Right lung (tissue), 5 donors: ENCODE data around the gene PRUNE2. TPM values are rescaled to one million over a fixed set of nuclear protein-coding genes. Genes with fewer than 3 reads are reported as not detected.
"Not testable (repeated sequence)": the region's sequence is repeated elsewhere in the genome, so short reads cannot be mapped to it uniquely, and the experiment has no call there.

Experiments
- DNase-seq, 2 donors: peaks; one replicate each; pipeline ENCODE4 v3.0.0-alpha.2; 2013
- polyA plus RNA-seq, 5 donors: library from polyadenylated mRNA; unstranded; fragments of 120-200 nt; gene quantifications; one replicate each; pipeline versions ENCODE4 v1.2.1 to v1.2.3, GENCODE V29; 2013; ENCODE audit warnings: inconsistent platforms in 1 of 5, low replicate concordance in 1 of 5; ENCODE audit not compliant: insufficient read length in 5 of 5, insufficient read depth in 1 of 5

PRUNE2 gene
- polyA plus RNA-seq, 5 donors = 2.5 to 4.4 (median 3.3) TPM

DNA sequence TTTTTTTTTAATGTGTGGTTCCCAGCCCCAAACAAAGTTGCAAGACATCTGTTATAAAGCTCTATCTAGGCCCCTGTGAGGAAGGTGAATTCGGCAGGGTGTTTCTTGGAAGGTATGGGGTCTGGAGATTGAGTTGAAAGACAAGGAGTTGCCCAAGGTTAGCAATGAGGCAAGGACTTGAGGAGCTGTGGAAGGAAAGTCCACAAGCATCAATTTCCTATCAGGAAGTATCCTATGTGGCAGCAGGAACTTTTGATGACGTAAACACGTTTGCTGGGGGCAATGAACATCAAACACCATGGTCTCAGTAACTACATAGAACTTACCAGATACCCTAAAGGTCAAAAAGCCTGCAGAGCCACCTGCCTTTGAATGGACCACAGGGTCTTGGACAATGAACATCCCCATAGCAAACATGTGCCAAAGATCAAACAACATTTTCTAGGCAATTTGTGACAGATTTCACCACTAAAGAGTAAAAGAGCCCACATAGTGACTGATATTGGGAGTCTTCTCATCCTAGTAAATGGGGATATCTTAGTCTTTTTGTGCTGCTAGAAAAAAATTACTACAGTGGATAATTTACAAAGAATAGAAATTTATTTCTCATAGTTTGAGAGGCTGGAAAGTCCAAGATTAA is 301.9 kb downstream of the PRUNE2 start:
- DNase-seq = no peak

DNA sequence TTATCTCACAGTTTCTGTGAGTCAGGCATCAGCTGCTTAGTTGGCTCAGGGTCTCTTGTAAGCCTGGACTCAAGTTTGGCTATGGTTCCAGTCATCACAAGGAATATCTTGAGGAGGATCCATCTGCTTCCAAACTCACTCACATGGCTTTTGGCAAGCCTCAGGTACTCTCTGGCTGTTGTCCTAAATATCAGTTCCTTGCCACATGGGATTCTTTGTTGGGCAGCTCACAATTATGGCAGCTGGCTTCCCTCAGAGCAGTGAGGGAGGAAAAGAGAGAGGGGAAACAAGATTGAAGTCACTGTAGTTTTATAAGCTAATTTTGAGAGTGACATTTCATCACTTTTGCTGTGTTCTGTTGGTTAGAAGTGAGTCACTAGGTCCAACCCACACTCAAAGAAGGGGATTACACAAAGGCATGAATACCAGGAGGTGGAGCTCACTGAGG is 302.4 kb downstream of the PRUNE2 start:
- DNase-seq = no peak

DNA sequence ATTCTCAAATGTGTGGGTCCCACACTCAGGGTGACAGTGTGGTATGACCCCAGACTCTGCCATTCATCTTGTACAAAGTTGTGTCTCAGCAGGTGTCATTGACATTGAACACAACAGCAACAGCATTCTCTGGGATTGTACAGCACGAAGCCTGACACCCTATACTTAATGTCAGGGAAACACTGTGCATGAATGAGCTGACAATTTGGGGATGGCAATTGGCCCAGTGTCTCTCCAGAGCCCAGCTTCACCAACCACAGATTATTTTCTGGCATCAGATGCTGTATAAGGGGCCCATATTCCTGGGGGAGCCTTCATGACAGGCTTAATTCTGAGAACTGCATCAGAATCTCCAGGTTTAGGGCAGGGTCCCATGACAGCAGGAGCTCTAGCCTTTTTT is 303.7 kb downstream of the PRUNE2 start:
- DNase-seq = no peak

DNA sequence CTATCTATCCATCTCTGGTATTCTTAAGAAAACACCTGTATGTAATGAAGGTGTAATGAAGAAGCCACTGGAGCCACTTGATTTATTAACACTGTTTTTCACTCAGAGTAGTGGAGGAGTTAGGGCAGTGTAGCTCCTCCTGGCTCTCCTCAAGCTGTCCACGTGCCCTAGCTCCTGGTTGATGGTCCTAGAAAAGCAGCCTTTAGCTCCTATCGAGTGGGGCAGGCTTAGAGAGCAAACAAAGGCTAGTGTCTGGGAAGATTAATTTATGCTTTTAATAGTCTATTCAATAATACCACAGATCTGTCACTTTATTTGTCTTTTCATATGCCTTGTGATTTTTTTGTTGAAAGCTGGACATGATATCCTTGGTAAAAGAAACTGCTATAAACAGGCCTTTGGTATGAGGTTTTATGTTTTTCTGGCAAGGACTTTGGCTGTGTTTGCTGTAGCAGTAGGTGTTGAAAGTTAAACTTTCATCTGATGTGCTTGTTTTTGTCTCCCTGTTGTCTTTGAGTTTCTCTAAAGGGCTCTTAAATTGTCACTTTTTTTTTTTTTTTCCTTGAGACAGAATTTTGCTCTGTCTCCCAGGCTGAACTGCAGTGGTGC is 305.8 kb downstream of the PRUNE2 start:
- no peak for DNase-seq

DNA sequence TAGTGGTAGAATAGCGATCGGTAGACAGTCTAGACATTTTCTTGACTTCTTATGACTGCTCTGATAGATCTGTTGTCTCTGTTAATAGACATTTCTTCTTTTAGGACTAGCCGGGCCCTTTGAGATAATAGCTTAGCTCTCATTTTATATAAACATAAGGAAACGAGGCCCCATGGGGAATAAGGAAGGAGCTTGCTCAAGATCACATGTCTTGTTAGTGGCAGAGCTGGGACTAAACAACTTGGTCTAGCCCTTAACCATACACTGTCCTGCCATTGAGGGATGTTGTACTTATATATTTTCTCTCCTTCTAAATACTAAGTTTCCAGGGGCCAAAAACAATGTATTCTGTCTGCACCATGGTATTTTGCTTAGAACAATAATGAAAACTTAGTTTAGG is 306.9 kb downstream of the PRUNE2 start:
- DNase-seq = no peak

DNA sequence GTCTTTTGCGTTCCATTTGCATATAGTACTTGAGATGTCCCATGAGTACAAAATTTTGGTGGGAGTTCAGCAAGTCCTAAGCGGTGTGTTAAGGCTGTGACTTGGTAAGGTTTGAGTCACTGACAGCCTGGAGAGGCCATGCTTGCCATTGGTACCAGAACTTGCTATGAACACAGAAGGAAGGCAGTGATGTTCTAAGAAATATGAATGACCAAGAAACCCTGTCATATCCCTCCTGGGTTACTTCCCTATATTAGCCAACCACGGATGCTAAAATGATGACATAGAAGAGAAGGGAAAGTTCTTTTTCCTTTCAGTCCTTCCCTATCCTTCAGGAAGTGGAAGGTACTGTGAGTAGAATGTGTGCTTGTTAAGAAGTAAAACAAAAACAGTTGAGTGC is 310.3 kb downstream of the PRUNE2 start:
- no peak for DNase-seq

DNA sequence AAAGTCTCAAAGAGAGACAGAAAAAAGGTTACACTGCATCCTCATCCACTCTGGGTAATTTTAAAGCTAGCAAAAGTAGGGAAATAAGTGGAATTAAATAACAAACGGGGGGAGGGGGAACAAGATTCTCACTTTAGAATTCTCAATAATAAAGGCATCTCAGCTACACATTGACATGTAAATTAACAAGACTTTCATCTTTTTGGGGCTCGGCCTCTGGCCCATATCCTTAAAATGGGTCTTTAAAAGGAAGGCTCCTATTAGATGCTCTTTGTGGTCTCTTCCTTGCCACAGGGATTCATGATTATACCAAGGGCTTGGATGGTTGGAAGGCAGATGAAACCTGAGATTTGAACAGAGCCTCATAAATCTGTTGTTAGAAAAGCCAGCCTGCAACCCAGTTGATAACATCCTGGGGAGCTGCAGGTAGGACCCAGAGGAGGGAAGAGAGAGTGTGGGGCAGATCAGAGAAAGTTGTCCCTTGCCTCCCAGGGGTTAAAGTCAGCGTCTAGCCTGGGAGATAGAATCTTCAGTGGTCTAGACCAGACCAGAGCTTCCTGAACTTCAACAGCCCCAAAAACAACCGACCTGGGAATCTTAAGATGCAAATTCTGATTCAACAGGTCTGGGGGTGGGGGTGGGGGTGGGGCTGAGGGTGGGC is 311.0 kb downstream of the PRUNE2 start:
- DNase-seq = no peak

DNA sequence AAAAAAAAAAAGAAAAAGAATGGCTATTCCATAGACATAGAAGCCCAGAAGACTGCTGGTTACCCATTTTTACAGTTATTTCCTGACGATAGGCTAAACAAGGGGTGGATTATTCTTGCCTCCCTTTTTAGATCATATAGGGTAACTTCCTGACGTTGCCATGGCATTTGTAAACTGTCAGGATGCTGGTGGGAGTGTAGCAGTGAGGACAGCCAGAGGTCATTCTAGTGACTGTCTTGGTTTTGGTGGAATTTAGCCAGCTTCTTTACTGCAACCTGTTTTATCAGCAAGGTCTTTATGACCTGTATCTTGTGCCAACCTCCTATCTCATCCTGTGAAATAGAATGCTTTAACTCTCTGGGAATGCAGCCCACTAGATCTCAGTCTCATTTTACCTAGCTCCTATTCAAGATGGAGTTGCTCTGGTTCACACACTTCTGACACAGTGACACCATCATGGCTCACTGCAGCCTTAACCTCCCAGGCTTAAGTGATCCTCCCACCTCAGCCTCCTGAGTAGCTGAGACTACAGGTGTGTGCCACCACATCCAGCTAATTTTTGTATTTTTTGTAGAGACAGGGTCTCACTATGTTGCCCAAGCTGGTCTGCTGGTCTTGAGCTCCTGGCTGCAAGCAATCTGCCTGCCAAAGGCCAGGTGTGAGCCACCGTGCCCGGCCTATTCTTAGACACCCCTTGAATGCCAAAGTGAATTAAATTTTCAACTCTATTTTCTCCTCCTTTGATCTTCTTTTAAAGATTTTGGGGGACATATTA is 311.8 kb downstream of the PRUNE2 start:
- DNase-seq = not testable (repeated sequence)

DNA sequence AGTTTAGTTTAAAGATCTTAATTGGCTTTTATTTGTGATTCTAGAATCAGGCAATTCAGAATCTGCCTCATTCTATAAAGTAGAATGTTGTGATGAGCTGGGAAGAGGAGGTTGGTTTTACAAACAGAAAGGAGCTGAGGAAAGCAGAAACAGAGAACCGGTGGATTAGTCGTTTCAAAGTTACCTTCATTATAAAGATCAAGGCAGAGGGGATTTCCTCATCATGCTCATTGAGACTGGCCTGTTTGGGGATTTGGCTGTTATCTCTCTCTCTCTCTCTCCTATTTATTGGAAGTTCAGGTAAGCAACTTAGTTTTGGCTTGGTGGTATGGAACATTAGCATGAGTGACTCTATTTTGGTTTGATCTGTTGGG is 313.0 kb downstream of the PRUNE2 start:
- DNase-seq = no peak

DNA sequence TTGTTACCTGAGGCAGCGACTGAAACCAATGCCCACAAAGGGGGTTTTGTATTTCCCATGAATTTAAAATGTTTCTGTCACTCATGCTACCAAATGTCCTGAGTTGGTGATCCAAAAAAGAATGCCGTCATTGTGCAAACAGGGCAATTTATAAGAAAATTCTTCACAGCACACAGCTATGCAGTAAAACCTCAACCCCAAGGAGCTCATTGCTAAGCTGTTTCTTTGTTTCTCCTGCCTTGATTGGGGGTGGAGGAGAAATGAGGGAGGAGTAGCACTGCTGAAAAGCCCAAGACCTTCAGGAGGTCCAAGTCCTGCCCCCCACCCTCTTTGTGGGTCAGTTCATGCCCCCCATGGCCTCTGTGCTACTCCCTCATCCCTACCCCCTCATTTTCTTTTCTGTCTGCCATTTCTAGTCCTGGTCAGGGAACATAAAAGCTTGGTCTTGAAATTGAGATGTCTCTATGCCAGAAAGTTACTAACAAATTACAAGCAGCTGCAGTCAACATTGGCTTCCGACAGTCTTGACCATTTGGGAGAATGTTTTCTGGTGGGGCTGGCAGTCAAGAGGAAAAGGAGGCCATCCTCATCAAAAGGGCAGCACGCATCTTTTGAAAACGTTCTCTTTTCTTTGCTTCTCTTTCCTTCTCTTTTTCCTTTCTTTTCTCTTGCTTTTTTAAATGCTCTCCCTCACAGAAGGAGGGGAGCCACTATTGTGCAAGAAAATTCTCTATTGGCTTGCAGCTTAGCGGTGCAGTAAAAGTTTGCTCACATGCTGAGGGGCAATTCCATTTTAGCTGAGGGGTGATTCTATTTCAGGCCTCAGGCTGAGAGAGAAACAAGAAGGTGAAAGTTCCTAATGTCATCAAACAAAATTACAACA is 313.6 kb downstream of the PRUNE2 start:
- no peak for DNase-seq

DNA sequence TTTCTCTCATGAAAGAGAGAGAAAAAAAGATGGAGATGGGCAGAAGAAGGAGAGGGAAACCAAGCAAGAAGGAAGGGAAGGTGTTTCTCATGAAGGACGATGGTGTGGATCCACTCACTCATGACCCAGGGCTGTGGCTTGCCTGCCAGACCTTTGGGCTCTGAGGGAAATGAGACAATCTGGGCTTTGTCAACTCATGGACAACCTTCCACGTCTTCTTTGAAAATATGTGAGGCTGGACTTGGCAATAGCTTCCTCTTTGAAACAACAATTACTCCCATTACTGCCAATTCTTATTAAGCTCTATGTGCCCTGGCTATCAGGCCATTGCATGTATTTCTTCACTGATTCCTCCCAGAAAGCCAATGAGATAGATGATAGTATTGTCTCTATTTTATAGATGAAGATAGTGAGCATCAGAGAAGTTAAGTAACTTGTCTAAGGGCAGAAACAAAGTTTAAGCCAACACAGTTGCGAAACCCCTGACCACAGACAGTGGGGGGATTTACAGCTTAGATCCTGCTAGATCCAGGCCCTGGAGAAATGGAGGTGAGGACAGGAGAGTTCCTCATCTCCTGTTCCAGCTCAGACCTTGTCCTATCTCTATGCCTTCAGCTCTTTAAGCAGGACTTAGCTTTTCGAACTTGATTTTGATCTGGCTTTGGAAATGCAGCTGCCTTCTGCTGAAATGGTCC is 314.5 kb downstream of the PRUNE2 start:
- no peak for DNase-seq

DNA sequence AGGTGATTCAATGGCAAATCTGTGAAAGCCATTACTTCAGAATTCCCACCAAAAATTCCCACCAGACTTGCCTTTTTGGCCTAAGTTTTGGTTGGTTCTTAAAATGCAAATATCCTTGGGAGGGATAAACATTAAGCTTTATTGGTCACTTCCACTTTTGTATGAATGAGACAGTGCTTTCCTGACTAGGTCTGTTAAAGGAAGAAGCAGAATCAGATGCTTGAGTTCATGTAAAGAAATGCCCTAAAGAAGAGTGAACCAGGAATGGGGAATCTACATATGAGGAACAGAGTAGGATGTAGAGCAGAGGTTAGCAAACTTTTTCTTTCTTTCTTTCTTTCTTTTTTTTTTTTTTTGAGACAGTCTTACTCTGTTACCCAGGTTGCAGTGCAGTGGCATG is 317.6 kb downstream of the PRUNE2 start:
- no peak for DNase-seq

DNA sequence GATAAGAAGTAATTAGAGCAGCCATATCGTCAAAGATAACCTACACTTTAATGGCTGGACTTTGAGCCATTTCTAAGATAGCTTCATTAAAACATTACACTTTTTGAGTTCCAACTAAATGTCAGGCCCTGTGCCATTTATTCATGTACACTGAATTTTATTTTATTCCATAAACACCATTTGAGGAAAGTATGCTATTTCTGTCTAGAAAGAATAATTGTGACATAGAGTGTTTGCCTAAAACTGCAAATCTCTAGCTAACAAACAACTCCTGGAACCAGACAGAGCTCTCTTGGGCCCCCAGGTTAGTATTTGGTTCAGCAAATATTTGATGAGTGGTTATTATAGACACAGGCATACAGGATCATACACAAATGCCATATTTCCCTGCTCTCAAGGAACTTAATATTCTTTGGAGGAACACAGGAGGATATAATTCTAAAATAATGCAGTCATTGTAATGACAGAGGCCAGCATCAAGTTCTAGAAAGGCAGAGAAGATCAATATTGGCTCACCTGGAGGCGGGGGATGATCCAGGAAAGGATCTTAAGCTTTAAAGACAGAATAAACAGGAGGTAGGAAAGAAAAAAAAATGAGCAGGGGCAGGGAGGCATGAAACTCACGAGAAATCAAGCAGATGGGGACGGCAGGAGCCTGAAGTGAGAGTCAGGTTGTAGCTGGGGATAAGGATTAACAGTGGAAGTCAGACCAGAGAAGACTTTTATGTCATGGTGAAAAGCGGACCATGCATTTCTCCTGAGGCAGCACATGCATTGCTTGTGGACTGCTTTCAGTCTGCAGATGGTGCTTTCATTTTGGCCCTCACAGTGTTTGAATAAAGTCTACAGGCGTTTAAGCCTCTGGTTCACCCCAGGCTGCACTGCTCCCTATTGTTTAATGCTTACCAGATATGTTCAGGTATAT is 319.3 kb downstream of the PRUNE2 start:
- no peak for DNase-seq

DNA sequence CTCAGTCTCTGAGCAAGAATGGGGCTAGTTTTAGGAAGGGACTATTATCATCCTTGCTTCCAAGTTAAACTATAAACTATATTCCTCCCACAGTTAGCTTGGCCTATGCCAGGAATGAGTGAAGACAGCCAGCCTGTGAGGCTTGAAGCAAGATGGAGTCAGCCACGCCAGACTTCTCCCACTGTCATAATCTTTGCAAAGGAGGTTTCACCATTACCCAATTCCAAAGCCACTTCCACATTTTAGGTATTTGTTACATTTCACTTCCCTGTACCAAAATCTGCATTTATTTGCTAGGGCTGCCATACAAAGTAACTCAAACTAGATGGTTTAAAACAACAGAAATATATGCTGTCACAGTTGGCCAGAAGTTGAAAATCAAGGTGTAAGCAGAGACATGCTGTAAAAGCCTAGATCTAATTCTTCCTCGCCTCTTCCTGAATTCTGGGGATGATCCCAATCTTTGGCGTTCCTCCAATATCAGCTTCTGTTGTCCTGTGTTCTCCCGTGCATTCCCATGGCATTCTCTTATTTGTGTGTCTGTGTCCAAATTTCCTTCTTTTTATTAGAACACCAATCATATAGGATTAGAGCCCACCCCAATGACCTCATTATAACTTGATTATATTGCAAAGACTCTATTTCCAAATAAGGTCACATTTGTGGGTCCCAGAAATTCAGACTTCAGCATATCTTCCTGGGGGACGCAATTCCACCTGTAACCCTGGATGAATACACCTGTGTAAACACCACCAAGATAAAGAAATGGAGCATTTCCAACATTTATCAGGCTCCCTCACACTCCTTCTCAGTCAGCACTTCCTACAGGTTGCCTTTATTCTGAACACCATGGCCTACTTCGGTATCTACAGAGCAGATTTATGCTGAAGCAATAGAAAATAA is 320.2 kb downstream of the PRUNE2 start:
- DNase-seq = no peak

DNA sequence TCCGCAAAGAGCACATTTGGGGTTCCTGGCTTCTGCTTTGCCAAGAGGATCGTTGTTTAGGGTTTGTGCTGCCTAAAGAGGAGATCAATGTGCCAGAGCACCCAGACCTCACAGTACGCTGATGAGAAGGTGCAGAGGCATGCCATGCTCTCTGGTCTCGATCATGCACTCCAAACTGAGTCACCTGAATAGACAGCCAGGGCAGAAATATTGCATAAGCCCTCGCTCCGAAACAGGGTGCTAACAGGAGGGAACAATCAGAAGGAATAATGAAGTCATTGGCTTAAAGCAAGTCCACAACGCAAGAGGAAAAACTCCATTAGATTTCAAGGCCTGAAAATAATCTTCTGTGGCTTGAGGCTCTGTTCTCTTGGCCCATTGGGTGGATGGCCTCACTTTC is 322.7 kb downstream of the PRUNE2 start:
- no peak for DNase-seq

DNA sequence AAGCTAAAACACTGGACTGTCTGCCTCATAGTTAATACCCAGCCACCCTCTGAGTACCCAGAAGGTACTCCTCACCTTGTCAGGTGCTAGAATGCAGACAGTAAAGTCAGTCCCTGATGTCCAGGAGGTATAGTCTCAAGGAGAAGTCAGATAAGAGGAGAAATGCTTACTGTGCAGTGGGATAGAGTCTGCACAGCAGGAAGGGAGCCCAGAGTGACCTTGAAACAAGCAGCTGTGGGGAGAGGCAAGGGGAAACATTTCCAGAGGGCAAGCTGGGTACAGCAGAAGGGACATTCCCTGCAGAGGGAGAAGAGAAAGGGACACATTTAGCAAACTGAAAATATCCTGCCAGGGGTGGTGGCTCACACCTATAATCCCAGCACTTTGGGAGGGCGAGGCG is 324.2 kb downstream of the PRUNE2 start:
- no peak for DNase-seq

DNA sequence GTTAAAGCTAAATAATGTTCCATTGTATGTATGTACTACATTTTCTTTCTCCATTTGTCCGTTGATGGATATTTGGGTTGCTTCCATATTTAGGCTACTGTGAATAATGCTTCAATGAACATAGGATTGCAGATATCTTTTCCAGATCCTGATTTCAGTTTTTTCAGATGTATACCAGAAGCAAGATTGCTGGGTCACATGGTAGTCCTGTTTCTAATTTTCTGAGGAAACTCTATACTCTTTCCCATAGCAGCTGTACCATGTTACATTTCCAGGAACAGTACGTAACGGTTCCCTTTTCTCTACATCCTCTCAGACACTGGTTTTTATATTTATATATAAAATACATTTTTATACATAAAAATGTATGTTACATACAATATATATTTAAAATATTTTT is 325.1 kb downstream of the PRUNE2 start:
- DNase-seq = no peak

DNA sequence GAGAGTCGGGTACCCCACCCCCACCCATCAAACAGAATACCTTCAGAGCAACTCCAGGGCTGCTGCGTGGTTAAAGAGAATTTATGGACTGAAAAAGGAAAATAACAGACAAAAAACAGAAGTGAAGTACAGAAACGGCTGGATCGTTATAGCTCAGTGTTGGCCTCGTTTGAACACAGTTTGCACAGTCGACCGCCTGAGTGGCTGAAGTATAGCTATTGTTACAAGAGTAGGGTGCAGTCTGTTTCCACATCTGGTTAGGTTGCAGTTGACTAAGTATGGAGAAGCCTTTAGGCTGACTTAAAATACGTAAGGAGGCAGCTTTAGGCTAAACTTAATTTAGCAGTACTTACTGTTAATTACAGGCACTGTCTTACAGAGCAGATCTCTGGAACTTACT is 325.7 kb downstream of the PRUNE2 start:
- no peak for DNase-seq

DNA sequence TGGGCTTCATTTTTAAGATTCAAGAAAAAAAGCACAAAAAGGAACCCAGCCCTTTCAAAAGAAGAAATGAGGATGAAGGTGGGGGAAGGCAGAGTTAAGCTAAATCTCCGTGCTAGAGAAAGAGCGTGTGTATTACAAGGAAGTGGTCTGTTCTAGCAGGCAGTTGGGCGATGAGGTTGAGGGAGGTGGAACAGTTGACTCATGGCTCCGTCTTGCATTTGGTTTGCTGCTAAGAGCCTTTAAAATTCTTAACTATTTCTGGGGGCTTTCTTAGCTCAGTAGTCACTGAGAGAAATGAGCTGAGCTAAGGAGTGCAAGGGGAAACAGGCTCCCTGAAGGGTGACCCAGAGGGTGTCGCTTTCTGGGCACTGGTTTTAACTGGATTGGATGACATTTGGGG is 329.6 kb downstream of the PRUNE2 start:
- DNase-seq = no peak
